Heart left ventricle (tissue), 13 donors: Measurements from ENCODE around the gene DYNC1I2.

ENCODE experiments used
- CTCF ChIP-seq, 12 donors: fragments of 200-600 bp; sonication (generic) in 4 of 12; IDR thresholded peaks; one replicate each; pipeline versions ENCODE4 v1.5.0 to v1.8.0; 2018 to 2022; ENCODE audit warnings: antibody characterized with exemption in 12 of 12, mild to moderate bottlenecking in 5 of 12
- POLR2A ChIP-seq, 2 donors: fragments of 450-650 bp; IDR thresholded peaks; one replicate each; pipeline ENCODE4 v1.6.1; 2017; ENCODE audit warnings: antibody characterized with exemption in 2 of 2, mild to moderate bottlenecking in 2 of 2, moderate library complexity in 2 of 2
- donor health status: ischemic (EF 13 %, LVEDD 7.1; RV severe dilation, severe dysfunction).
- donor health status: DM: no; HTN: yes; CAD: no.
- donor health status: DM: no; HTN: no; CAD: no.
- donor health status: ischemic (EF 25% LVEDD 6.9; RV normal size, moderate dysfunction).
- donor health status: ischemic (EF 25% LVEDD 5.7; RV mildly dilated, moderate dysfunction).
- donor health status: ischemic (EF 35%, LVEDD 5.7; RV mildly dilated, moderate dysfunction).
- donor health status: nonischemic (EF 11% LVEDD 7.7; RV severe dilation, severe dysfunction).
- donor health status: DM: yes; HTN: yes; CAD: no.
- donor health status: PGD.
- donor health status: ischemic (EF 29% LVEDD 5.4; RV normal size, mild dysfunction).
- donor health status: nonischemic (EF 23%, LVEDD 6.1; RV moderate dilation, normal function).

- TF ChIP-seq CTCF (IDR thresholded peaks at IDR 0.05): no peak
- TF ChIP-seq POLR2A (IDR thresholded peaks at IDR 0.05): no peak
Observed at GRCh38 chr2:171792157-171792556, 104.9 kb downstream of the DYNC1I2 start.
